GM18508 (cell line): ENCODE measurements around the gene DMBT1.

Experiments used
- ATAC-seq: cut with Tn5 transposase; IDR thresholded peaks from one replicate; pipeline ENCODE4 v1.9.1; 2021; ENCODE audit warnings: moderate number of reproducible peaks; ENCODE audit not compliant: insufficient read depth, unreplicated experiment

Gene DMBT1

GRCh38 chr10:122546242-122546641 lies 14.3 kb upstream of the DMBT1 start:
- ATAC-seq = no peak

GRCh38 chr10:122548407-122549085 lies 12.0 kb upstream of the DMBT1 start:
- no peak for ATAC-seq

- ATAC-seq = no peak
These were observed 10.9 kb upstream of the DMBT1 start for GRCh38 chr10:122549636-122550035.

DNA sequence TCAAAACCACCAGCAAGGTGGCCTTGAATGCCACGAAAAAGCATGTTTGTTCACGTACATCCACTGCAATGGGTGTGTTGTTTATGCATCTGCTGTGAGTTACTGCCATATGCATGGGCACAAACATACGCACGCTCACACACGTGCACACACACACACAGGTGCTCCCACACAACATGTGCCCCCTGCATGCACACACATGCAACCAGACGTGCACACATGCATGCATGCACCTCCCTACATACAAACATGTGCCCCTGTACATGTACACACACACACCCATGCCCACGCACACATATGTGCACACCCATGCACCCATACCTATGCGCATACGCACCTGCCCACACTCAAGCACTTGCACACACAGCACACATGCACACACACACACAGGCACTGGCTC lies 10.1 kb upstream of the DMBT1 start:
- ATAC-seq = no peak

GRCh38 chr10:122550983-122551382 lies 9.6 kb upstream of the DMBT1 start:
- ATAC-seq = no peak

- no peak for ATAC-seq
These were observed 9.1 kb upstream of the DMBT1 start for GRCh38 chr10:122551450-122551849.

DNA sequence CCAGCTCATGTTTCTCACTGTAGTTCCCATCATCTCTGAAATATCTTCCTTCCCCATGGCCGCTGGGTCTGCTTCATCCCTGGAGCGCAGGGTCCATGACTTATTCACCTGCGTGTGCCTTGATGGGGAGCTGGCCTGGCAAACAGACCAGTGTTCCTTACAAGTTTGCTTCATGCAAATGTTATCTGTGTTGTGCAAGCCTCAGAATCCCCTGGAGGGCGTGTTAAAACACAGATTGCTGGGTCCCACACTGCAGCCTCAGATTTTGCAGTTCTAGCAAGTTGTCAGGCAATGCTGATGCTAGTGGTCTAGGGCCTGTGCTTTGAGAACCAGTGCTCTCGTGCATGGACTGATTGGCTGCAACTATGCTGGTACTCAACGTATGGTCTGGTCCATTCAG lies 7.2 kb upstream of the DMBT1 start:
- no peak for ATAC-seq

GRCh38 chr10:122554131-122555036 lies 6.2 kb upstream of the DMBT1 start:
- no peak for ATAC-seq

- ATAC-seq = no peak
These were observed 5.1 kb upstream of the DMBT1 start for GRCh38 chr10:122555442-122555841.

GRCh38 chr10:122557516-122557915 lies 3.0 kb upstream of the DMBT1 start:
- ATAC-seq = no peak

- ATAC-seq = no peak
These were observed 2.1 kb upstream of the DMBT1 start for GRCh38 chr10:122558452-122558851.

DNA sequence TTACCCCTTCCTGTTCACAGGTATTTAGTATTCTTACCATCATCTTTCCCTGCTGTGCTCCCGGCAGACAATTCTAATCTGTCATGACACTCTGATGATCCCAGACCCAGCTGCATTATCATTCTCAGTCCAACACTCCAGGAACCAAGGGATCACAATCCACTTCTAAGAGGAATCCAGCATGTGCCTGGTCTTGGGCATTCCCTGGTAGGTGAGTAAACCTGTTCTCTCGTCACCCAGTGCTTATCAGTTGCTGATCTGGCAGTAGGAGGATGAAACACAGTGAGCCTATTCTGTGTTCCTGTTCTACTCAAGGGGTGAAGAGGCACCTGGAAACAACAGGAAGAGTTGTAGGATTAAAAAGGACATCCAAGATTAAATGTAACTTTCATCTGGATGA lies 1.3 kb upstream of the DMBT1 start:
- no peak for ATAC-seq

DNA sequence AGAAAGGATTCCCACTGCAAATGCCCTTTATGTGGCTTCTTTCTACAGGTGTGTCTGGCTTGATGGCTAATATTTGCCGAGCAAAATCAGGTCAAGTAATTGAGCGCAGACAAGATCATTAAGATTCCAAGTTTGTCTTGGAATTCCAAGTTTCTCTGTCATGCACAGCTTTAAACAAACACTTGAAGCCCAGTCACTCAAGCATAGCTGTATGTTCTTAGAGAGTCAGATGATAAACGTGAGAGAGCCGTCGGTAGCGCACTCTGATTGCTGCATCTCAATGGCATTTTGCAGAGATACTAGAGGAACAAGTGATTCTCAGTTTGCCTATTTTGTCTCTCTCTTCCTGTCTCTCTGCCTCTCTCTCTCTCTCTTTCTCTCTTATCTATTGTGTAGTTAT lies 658 bp downstream of the DMBT1 start:
- no peak for ATAC-seq

DNA sequence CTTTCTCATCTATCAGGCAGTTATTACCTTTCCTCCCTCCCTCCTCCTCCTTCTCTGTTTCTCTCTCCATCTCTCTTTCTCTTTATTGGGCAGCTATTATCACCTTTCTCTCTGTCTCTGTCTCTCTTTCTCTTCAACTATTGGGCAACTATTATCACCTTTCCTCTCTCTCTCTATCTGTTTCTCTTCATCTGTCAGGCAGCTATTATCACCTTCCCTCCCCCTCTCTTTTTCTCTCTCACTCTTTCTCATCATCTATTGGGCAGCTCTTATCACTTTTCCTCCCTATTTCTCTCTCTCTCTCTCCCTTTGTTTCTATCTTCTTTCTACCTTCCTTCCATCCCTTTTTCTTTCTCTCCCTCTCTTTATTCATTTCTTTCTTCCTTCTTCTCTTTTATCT lies 1.2 kb downstream of the DMBT1 start:
- no peak for ATAC-seq

DNA sequence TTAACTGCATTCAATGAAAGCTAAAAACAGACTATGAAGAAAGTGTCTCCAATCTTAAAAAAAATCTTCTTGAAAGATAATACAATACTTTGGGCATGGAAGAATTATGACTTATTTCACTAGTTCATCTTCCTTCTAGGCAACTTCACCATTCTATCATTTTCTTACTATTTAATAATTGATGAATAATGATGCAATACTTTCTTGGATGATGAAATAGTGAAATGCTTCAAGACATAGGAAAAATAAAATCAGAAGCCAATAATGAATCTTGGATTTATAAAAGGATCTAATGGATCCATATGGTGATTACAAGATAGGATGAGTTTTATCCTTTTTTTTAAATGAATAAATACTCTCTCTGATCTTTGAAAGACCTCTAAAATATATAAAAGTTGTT lies 4.4 kb downstream of the DMBT1 start:
- ATAC-seq = no peak

- no peak for ATAC-seq
These were observed 5.2 kb downstream of the DMBT1 start for GRCh38 chr10:122565766-122566206.

DNA sequence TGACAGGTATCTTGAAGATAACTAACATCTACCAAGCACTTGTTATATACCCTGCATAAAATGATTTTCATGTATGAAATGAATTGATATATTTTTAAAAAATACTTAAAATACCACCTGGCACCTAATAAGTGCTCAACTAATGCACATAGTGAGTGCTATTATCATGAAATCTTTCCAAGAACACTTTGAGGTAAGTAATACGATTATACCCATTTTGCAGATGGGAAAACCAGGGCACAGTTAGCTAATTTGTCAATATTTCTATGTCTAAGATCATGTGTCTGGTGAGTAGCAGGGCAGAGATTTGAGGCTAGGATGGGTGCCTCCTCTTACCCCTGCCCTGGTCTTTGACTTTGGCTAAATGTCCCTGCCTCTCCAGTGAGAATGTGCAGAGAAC lies 6.1 kb downstream of the DMBT1 start:
- no peak for ATAC-seq

GRCh38 chr10:122567056-122567660 lies 6.6 kb downstream of the DMBT1 start:
- ATAC-seq = no peak

DNA sequence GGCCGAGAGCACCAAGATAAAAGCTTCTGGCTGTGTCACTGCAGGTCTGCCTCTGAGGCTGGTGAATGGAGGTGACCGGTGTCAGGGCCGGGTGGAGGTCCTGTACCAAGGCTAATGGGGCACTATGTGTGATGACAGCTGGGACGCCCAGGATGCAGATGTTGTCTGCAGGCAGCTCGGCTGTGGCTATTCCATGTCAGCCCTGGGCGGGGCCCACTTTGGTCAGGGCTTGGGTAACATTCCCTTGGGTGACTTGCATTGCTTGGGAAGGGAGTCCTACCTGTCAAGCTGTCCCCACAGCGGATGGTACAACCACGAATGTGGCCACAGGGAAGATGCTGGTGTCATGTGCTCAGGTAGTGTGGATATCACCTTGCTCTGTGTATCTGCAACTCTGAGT lies 8.0 kb downstream of the DMBT1 start:
- no peak for ATAC-seq

DNA sequence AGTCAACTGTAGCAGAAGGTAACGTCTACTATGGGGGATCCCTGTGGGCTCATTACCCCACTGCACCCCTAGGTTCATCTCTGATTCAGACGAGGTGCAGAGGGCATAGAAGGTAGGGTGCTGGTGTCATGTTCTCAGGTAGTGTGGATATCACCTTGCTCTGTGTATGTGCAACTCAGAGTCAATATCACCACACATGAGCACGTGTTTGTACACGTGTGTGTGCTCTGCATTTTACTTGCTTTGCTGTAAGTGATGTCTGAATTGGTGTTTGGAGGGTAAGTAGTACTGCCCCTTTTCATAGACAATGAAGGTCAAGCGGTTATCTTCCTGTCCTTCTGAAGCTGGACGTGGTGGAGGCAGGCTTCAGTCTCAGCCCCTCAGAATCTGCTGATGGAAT lies 10.4 kb downstream of the DMBT1 start:
- ATAC-seq = no peak

DNA sequence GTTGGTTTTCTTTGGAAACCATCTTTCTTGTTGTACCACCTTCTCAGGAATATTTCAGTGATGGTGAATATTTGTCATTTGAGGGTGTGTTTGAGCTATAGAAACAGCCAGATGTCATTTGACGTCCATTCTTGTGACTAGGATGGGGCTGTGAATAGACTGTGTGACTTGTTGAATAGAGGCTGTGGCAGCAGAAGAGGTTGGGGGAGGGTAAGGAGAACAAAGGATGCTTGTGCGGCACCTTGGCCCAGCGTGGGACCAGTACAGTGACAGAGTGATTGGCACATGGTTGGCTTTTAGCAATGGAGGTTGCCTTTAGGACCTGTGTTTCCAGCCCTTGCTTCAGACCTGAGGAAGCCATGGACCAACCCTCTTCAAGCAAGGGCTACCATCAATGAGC lies 11.3 kb downstream of the DMBT1 start:
- no peak for ATAC-seq
